Chondrocyte (in vitro differentiated cells): ENCODE data around the gene TSPAN5. TPM values are rescaled to one million over a fixed set of nuclear protein-coding genes. Genes with fewer than 3 reads are reported as not detected.

Source experiments
- DNase-seq: peaks from one replicate; pipeline ENCODE4 v3.0.0; 2021; ENCODE audit warnings: mixed read lengths, low spot score
- H3K27ac Mint-ChIP-seq: one replicate; pipeline ENCODE4 v1.8.0; 2021; ENCODE audit warnings: mild to moderate bottlenecking, moderate library complexity, mixed read lengths; ENCODE audit not compliant: unreplicated experiment
- H3K27me3 Mint-ChIP-seq: 2 replicates; pipeline ENCODE4 v1.8.0; 2021; ENCODE audit warnings: low read depth, mixed read lengths
- H3K36me3 Mint-ChIP-seq: 2 replicates; pipeline ENCODE4 v1.8.0; 2021; ENCODE audit warnings: low read depth, mixed read lengths
- H3K4me1 Mint-ChIP-seq: 2 replicates; pipeline ENCODE4 v1.8.0; 2021; ENCODE audit warnings: low read depth, mild to moderate bottlenecking, mixed read lengths
- H3K4me3 Mint-ChIP-seq: one replicate; pipeline ENCODE4 v1.8.0; 2021; ENCODE audit warnings: mild to moderate bottlenecking, moderate library complexity, mixed read lengths; ENCODE audit not compliant: unreplicated experiment
- H3K9me3 Mint-ChIP-seq: 2 replicates; pipeline ENCODE4 v1.8.0; 2021; ENCODE audit warnings: low read depth, mixed read lengths
- total RNA-seq: library from RNA; stranded (reverse); gene quantifications from 3 replicates; pipeline ENCODE4 v1.2.1, GENCODE V29; 2021
- TF ChIP-seq, protein P1 (sequence below): fragments of 200-600 bp; sonication (generic); IDR thresholded peaks from 2 replicates; pipeline ENCODE4 v1.5.0; 2021; ENCODE audit warnings: antibody characterized with exemption, mild to moderate bottlenecking, moderate library complexity

Gene TSPAN5
- total RNA-seq, 1 donor from 2014 or later = 55.5 TPM

DNA sequence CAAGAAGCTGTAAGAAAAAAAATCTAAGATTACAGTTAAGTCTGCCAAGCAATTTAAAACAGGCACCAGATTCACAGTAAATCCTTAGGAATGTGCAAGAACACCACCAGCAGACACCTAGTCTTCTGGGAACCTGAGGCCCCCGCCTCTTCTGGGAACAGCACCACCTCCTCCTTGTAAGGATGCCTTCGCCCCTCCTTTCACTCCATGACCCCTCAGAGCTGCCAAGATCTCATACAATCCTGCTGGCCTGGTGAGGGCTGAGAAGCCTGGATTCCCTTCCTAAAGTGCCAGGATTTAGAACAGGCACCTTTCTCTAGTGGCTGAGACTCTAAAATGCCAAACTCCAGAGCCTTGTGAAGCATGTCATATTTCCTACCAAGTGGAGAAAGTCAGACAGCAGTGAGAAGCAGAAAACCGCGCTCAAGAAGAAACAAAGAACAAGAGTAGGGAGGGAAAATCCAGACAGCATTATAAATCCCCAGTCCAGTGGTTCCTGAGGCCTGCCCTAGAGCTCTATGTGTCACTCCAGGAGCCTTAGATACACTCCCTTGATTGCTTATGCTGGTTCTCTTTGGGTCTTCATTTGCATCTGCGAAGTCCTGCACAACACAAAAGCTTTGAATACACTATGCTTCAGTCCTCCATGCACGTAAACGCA, 166.4 kb downstream of the TSPAN5 start:
- TF ChIP-seq, protein P1, sequence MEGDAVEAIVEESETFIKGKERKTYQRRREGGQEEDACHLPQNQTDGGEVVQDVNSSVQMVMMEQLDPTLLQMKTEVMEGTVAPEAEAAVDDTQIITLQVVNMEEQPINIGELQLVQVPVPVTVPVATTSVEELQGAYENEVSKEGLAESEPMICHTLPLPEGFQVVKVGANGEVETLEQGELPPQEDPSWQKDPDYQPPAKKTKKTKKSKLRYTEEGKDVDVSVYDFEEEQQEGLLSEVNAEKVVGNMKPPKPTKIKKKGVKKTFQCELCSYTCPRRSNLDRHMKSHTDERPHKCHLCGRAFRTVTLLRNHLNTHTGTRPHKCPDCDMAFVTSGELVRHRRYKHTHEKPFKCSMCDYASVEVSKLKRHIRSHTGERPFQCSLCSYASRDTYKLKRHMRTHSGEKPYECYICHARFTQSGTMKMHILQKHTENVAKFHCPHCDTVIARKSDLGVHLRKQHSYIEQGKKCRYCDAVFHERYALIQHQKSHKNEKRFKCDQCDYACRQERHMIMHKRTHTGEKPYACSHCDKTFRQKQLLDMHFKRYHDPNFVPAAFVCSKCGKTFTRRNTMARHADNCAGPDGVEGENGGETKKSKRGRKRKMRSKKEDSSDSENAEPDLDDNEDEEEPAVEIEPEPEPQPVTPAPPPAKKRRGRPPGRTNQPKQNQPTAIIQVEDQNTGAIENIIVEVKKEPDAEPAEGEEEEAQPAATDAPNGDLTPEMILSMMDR = no peak
- Mint-ChIP-seq H3K4me1 (peaks cover 51% of the 10 kb centered on the region), H3K9me3 (no peaks in the 10 kb centered on the region), H3K36me3 (no peaks in the 10 kb centered on the region), H3K27me3 (no peaks in the 10 kb centered on the region), H3K4me3 (no peak overlapping the region), H3K27ac (peak overlapping the region; percentile 85)
- no peak for DNase-seq

GRCh38 chr4:98490251-98490650, 168.2 kb downstream of the TSPAN5 start:
- Mint-ChIP-seq H3K9me3 (no peaks in the 10 kb centered on the region), H3K36me3 (no peaks in the 10 kb centered on the region), H3K27me3 (no peaks in the 10 kb centered on the region), H3K4me1 (peaks cover 42% of the 10 kb centered on the region), H3K4me3 (no peak overlapping the region), H3K27ac (peak overlapping the region; percentile 47)
- TF ChIP-seq, protein P1 = no peak
- DNase-seq = no peak

DNA sequence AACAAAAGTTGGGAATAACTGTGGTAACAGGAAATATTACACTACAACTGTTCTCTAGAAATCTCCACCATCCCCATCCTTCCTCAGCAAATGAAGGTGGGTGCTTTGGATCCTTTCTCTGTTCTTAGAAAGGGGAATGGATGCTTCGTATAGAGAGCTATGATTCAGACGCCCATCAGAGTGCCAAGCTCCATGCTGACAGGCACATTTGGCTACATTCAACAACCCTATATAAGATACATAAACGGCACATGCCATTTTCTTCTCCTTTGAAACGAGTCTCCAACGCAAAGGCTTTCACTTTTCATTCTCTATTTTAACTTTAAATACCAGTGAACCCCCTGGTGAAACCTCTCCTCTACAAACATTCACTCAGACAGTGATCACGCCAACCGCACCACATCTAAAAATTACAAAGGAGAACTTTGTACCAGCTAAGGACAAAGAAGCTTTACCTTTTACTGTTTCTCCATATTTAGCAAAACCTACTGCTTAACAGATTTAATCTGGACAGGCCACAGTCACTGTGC, 172.5 kb downstream of the TSPAN5 start:
- H3K9me3 Mint-ChIP-seq = no peaks in the 10 kb centered on the region
- no peaks in the 10 kb centered on the region for H3K36me3 Mint-ChIP-seq
- peaks cover 54% of the 10 kb centered on the region for H3K4me1 Mint-ChIP-seq
- H3K27ac Mint-ChIP-seq = peak overlapping the region; percentile 32
- TF ChIP-seq, protein P1 = no peak
- no peaks in the 10 kb centered on the region for H3K27me3 Mint-ChIP-seq
- H3K4me3 Mint-ChIP-seq = no peak overlapping the region
- DNase-seq = no peak

GRCh38 chr4:98484031-98484430, 174.4 kb downstream of the TSPAN5 start:
- Mint-ChIP-seq H3K4me1 (peaks cover 46% of the 10 kb centered on the region), H3K27me3 (no peaks in the 10 kb centered on the region), H3K27ac (peak overlapping the region; percentile 57), H3K9me3 (no peaks in the 10 kb centered on the region), H3K36me3 (peaks cover 2% of the 10 kb centered on the region), H3K4me3 (no peak overlapping the region)
- DNase-seq = no peak
- TF ChIP-seq, protein P1 = no peak

GRCh38 chr4:98482847-98483806, 175.3 kb downstream of the TSPAN5 start:
- Mint-ChIP-seq H3K36me3 (peaks cover 7% of the 10 kb centered on the region), H3K9me3 (no peaks in the 10 kb centered on the region), H3K4me3 (no peak overlapping the region), H3K4me1 (peaks cover 46% of the 10 kb centered on the region), H3K27me3 (no peaks in the 10 kb centered on the region), H3K27ac (peak overlapping the region; percentile 69)
- TF ChIP-seq, protein P1 = no peak
- no peak for DNase-seq
